Esophagus muscularis mucosa (tissue), 4 donors: Measurements from ENCODE around the gene DTYMK. TPM values are rescaled to one million over a fixed set of nuclear protein-coding genes. Genes with fewer than 3 reads are reported as not detected.
"Not testable (repeated sequence)": the region's sequence is repeated elsewhere in the genome, so short reads cannot be mapped to it uniquely, and the experiment has no call there.

Source experiments
- DNase-seq: peaks from one replicate; pipeline ENCODE4 v3.0.0-alpha.2; 2017; ENCODE audit errors: extremely low spot score
- H3K27ac ChIP-seq, 4 donors: fragments of 200-600 bp; sonication (generic); replicated peaks in 1 of 4; 1 replicate in 3 of 4; 2 replicates in 1 of 4; pipeline ENCODE4 v1.5.1; 2016 to 2019; ENCODE audit warnings: mild to moderate bottlenecking in 1 of 4
- H3K27me3 ChIP-seq, 4 donors: fragments of 200-600 bp; sonication (generic); one replicate each; pipeline versions ENCODE4 v1.5.1 to v1.6.0; 2016 to 2019
- H3K36me3 ChIP-seq, 4 donors: fragments of 200-600 bp; sonication (generic); one replicate each; pipeline ENCODE4 v1.5.1; 2016 to 2019
- H3K4me1 ChIP-seq, 4 donors: fragments of 200-600 bp; sonication (generic); one replicate each; pipeline ENCODE4 v1.5.1; 2016 to 2019
- H3K4me3 ChIP-seq, 4 donors: fragments of 200-600 bp; sonication (generic); 1 replicate in 2 of 4; 2 replicates in 2 of 4; pipeline ENCODE4 v1.5.1; 2016 to 2019; ENCODE audit warnings: mild to moderate bottlenecking in 4 of 4, moderate library complexity in 1 of 4
- H3K9me3 ChIP-seq, 4 donors: fragments of 200-600 bp; sonication (generic); 1 replicate in 3 of 4; 2 replicates in 1 of 4; pipeline ENCODE4 v1.5.1; 2016 to 2019
- CTCF ChIP-seq, 3 experiments: fragments of 200-600 bp in 2 of 3; fragments of 450-650 bp in 1 of 3; sonication (generic) in 2 of 3; IDR thresholded peaks; one replicate each; pipeline ENCODE4 v1.5.1; 2017 to 2019; ENCODE audit warnings: antibody characterized with exemption in 3 of 3, mild to moderate bottlenecking in 2 of 3, moderate library complexity in 1 of 3
- EP300 ChIP-seq: sonication (generic); formaldehyde crosslinking; IDR thresholded peaks from one replicate; pipeline ENCODE4 v1.6.1; 2017; ENCODE audit warnings: antibody characterized with exemption
- POLR2A ChIP-seq: fragments of 450-650 bp; IDR thresholded peaks from one replicate; pipeline ENCODE4 v1.6.1; 2017; ENCODE audit warnings: antibody characterized with exemption, moderate library complexity, mild to moderate bottlenecking, low read depth
- POLR2AphosphoS5 ChIP-seq, 2 donors: sonication (generic); formaldehyde crosslinking; IDR thresholded peaks; one replicate each; pipeline ENCODE4 v1.6.1; 2017; ENCODE audit warnings: antibody characterized with exemption in 2 of 2
- WGBS: methylation state at CpG from one replicate; pipeline ENCODE4 v1.1.5; 2018; 5-methylcytosine and 5-hydroxymethylcytosine counted together
- intact Hi-C: fragments of 100-400 bp; cut with DNase I; formaldehyde crosslinking; loops from one replicate; pipeline ENCODE4 v1.15.1; 2023
- total RNA-seq, 4 donors: library from RNA; depleted of rRNA; stranded (reverse); fragments of >200 nt; gene quantifications; one replicate each; pipeline versions ENCODE4 v1.1.0 to v1.2.1, GENCODE V29; 2016

Gene DTYMK
- total RNA-seq, 4 donors from 2014 or later, result 6.8 to 14.5 (median 10.6) TPM

GRCh38 chr2:241733391-241734207 lies 47.0 kb upstream of the DTYMK start:
- Histone ChIP-seq H3K27ac (peak overlapping the region; percentile 88 to 95 (median 91)), H3K4me1 (peaks cover 12 to 21% (median 18%) of the 10 kb centered on the region in 4 donors), H3K27me3 (no peaks in the 10 kb centered on the region), H3K4me3 (peak overlapping the region; percentile 83 to 98 (median 94)), H3K9me3 (no peaks in the 10 kb centered on the region), H3K36me3 (peaks cover 0 to 8% (median 5%) of the 10 kb centered on the region in 4 donors)
- DNase-seq, result no peak
- WGBS, result 81% methylated on average over 18 of the region's 23 CpGs
- TF ChIP-seq CTCF (IDR thresholded peaks at IDR 0.05), result no peak
- TF ChIP-seq POLR2AphosphoS5 (IDR thresholded peaks at IDR 0.05), result no peak
- no peak for TF ChIP-seq EP300
- TF ChIP-seq POLR2A, result no peak
- intact Hi-C loops, result loop anchor here (10.0 kb wide), 1 partner anchor 151 kb away; no protein-coding TSS in a partner anchor

GRCh38 chr2:241732513-241733186 lies 46.0 kb upstream of the DTYMK start:
- DNase-seq, H3K9me3 ChIP-seq, H3K27me3 ChIP-seq: not testable (repeated sequence)
- 41% methylated on average over 22 of the region's 26 CpGs for WGBS
- Histone ChIP-seq H3K4me3 (peak overlapping the region in 1 of 4 donors; percentile 36), H3K36me3 (peaks cover 0 to 11% (median 2%) of the 10 kb centered on the region in 4 donors), H3K27ac (peak overlapping the region in 1 of 4 donors; percentile 16), H3K4me1 (peaks cover 12 to 21% (median 18%) of the 10 kb centered on the region in 4 donors)
- intact Hi-C loops, result loop anchor here (10.0 kb wide), 1 partner anchor 152 kb away; no protein-coding TSS in a partner anchor
- TF ChIP-seq CTCF (IDR thresholded peaks at IDR 0.05) (peak; percentile 43 to 62 (median 59)), POLR2AphosphoS5 (IDR thresholded peaks at IDR 0.05) (peak in 1 of 2 donors; percentile 23)

DNA sequence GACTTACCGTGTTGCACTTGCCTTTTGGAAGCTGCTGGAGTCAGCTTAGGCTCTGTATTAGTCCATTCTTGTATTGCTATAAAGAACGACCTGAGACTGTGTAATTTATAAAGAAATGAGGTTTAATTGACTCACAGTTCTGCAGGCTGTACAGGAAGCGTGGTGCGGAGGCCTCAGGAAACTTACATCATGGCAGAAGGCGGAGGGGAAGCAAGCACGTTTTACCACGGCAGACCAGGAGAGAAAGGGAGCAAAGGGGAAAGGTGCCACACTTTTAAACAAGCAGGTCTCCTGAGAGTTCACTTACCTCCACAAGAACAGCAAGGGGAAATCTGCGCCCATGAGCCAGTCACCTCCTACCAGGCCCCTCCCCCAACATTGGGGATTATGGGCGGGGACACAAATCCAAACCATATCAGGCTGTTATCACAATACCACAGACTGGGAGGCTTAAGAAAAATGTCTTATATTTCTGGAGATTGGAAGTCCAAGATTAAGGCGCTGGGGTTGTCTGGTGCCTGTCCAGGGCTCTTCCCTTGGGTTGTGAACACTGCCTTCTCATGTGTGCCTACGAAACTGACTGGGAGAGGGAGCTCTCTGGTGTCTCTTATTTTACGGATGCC lies 44.2 kb upstream of the DTYMK start:
- Histone ChIP-seq H3K4me1 (peaks cover 10 to 18% (median 16%) of the 10 kb centered on the region in 4 donors), H3K27me3 (no peaks in the 10 kb centered on the region), H3K36me3 (peaks cover 0 to 20% (median 4%) of the 10 kb centered on the region in 4 donors), H3K27ac (no peak overlapping the region), H3K4me3 (no peak overlapping the region), H3K9me3 (no peaks in the 10 kb centered on the region)
- 86% methylated on average over 12 of the region's 12 CpGs for WGBS
- DNase-seq, result no peak
- intact Hi-C loops, result loop anchor here (10.0 kb wide), 1 partner anchor 154 kb away; no protein-coding TSS in a partner anchor
- TF ChIP-seq POLR2AphosphoS5 (IDR thresholded peaks at IDR 0.05) (no peak), EP300 (no peak), POLR2A (no peak), CTCF (IDR thresholded peaks at IDR 0.05) (no peak)

DNA sequence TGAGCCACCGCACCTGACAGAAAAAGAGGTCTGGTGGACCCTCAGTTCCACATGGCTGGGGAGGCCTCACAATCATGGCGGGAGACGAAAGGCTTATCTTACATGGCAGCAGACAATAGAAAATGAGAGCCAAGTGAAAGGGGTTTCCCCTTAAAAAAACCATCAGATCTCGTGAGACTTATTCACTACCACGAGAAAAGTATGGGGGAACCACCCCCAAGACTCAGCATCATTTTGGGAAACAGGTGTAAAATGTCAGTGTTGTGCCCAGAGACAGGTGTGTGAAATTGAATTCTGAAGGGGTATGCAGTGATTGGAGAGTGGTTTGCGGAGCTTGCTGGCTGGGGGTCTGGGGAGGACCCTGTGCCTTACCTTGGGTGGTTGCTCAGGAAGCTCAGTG lies 43.3 kb upstream of the DTYMK start:
- intact Hi-C loops, result loop anchor here (10.0 kb wide), 1 partner anchor 155 kb away; no protein-coding TSS in a partner anchor
- 94% methylated on average over 5 of the region's 6 CpGs for WGBS
- no peaks in the 10 kb centered on the region for H3K27me3 ChIP-seq
- peaks cover 8 to 12% (median 9%) of the 10 kb centered on the region in 4 donors for H3K4me1 ChIP-seq
- TF ChIP-seq POLR2AphosphoS5 (IDR thresholded peaks at IDR 0.05), result no peak
- no peak for TF ChIP-seq POLR2A
- no peak for TF ChIP-seq EP300
- TF ChIP-seq CTCF (IDR thresholded peaks at IDR 0.05), result no peak
- DNase-seq, result no peak
- no peaks in the 10 kb centered on the region for H3K9me3 ChIP-seq
- peaks cover 0 to 30% (median 10%) of the 10 kb centered on the region in 4 donors for H3K36me3 ChIP-seq
- no peak overlapping the region for H3K27ac ChIP-seq
- H3K4me3 ChIP-seq, result no peak overlapping the region
